HepG2 (cell line): ENCODE data around the gene KRTCAP2. TPM values are rescaled to one million over a fixed set of nuclear protein-coding genes. Genes with fewer than 3 reads are reported as not detected.
A peak's percentile ranks its signal among the peaks of the same experiment; 100 is the strongest.

ENCODE experiments used
- AGO2 ChIP-seq: fragments of 200-400 bp; formaldehyde crosslinking; optimal IDR thresholded peaks from 2 replicates; pipeline ENCODE3; 2017; ENCODE audit warnings: mild to moderate bottlenecking, low read depth, low read length, moderate library complexity
- CEBPB ChIP-seq: IDR thresholded peaks from 2 replicates; pipeline ENCODE4 v1.6.1; 2011; ENCODE audit warnings: low read depth, low read length, improper control_type of control experiment, borderline replicate concordance
- E2F1 ChIP-seq: sonication (generic); formaldehyde crosslinking; IDR thresholded peaks from 2 replicates; pipeline ENCODE4 v1.5.0; 2020; ENCODE audit warnings: missing genetic modification reagents
- EED ChIP-seq: sonication (generic); formaldehyde crosslinking; IDR thresholded peaks from 2 replicates; pipeline ENCODE4 v1.5.0; 2020; ENCODE audit warnings: mild to moderate bottlenecking, missing genetic modification reagents
- ETV5 ChIP-seq: IDR thresholded peaks from 2 replicates; pipeline ENCODE4 v1.6.1; 2018; ENCODE audit warnings: missing biosample characterization, missing genetic modification reagents, inconsistent platforms, borderline replicate concordance
- FUBP1 ChIP-seq: sonication (generic); formaldehyde crosslinking; IDR thresholded peaks from 2 replicates; pipeline ENCODE4 v1.5.1; 2020; ENCODE audit warnings: missing genetic modification reagents, mild to moderate bottlenecking, borderline replicate concordance
- GMEB2 ChIP-seq: IDR thresholded peaks from 2 replicates; pipeline ENCODE4 v1.6.1; 2016; ENCODE audit warnings: missing biosample characterization, missing genetic modification reagents, low read depth
- KLF6 ChIP-seq: IDR thresholded peaks from 2 replicates; pipeline ENCODE4 v1.8.0; 2016; ENCODE audit warnings: missing biosample characterization, missing genetic modification reagents
- MEF2D ChIP-seq: sonication (generic); formaldehyde crosslinking; IDR thresholded peaks from 2 replicates; pipeline ENCODE4 v1.5.1; 2020; ENCODE audit warnings: mild to moderate bottlenecking, missing genetic modification reagents
- ONECUT2 ChIP-seq: sonication (generic); formaldehyde crosslinking; IDR thresholded peaks from 2 replicates; pipeline ENCODE4 v1.4.0; 2020; ENCODE audit warnings: missing genetic modification reagents
- PHF8 ChIP-seq: sonication (generic); formaldehyde crosslinking; IDR thresholded peaks from 2 replicates; pipeline ENCODE4 v1.5.0; 2020; ENCODE audit warnings: missing genetic modification reagents
- RNF2 ChIP-seq: fragments of 450-650 bp; conservative IDR thresholded peaks from 2 replicates; pipeline ENCODE4 v1.6.1; 2016; ENCODE audit warnings: low read depth
- SALL2 ChIP-seq: sonication (generic); formaldehyde crosslinking; IDR thresholded peaks from 2 replicates; pipeline ENCODE4 v1.8.1; 2023; ENCODE audit warnings: mild to moderate bottlenecking, missing genetic modification reagents, inconsistent platforms
- TCF12 ChIP-seq, 2 experiments: fragments of 450-650 bp in 1 of 2; sonication (generic) in 1 of 2; formaldehyde crosslinking in 1 of 2; IDR thresholded peaks; 2 replicates each; pipeline versions ENCODE4 v1.6.1 to v1.8.0; 2017 to 2022; ENCODE audit warnings: antibody characterized with exemption in 1 of 2, mild to moderate bottlenecking in 1 of 2, missing genetic modification reagents in 1 of 2, moderate library complexity in 1 of 2
- TRIM24 ChIP-seq: sonication (generic); formaldehyde crosslinking; IDR thresholded peaks from 2 replicates; pipeline ENCODE4 v1.8.0; 2022; ENCODE audit warnings: mild to moderate bottlenecking, missing genetic modification reagents
- ZNF563 ChIP-seq: sonication (generic); formaldehyde crosslinking; IDR thresholded peaks from 2 replicates; pipeline ENCODE4 v1.8.0; 2022; ENCODE audit warnings: mild to moderate bottlenecking, moderate library complexity, missing genetic modification reagents
- ZNF619 ChIP-seq: sonication (generic); formaldehyde crosslinking; IDR thresholded peaks from 2 replicates; pipeline ENCODE4 v1.4.0; 2020; ENCODE audit warnings: mild to moderate bottlenecking, missing genetic modification reagents
- ZNF878 ChIP-seq: sonication (generic); formaldehyde crosslinking; IDR thresholded peaks from 2 replicates; pipeline ENCODE4 v1.8.1; 2023; ENCODE audit warnings: mild to moderate bottlenecking, missing genetic modification reagents, moderate library complexity
- polyA plus RNA-seq, 8 experiments: library from polyadenylated mRNA; depleted of rRNA in 3 of 8; stranded (reverse) in 7 of 8; unstranded in 1 of 8; fragments of >200 nt; fragmentation: Illumina TruSeq in 4 of 8; extraction: Trizol in 4 of 8; gene quantifications; 2 replicates each; pipeline versions ENCODE4 v1.2.1 to v1.2.3, GENCODE V29; 2011 to 2016; ENCODE audit warnings: low read depth in 4 of 8, missing spikeins in 1 of 8, mixed read lengths in 1 of 8; ENCODE audit not compliant: insufficient read depth in 1 of 8
- total RNA-seq, 5 experiments: library from RNA; depleted of rRNA; stranded (reverse); fragments of >200 nt; fragmentation: Illumina TruSeq; extraction: Trizol; gene quantifications; 2 replicates each; pipeline ENCODE4 v1.2.3, GENCODE V29; 2016; ENCODE audit warnings: low read depth in 1 of 5
- TF ChIP-seq, protein P1 (sequence below): sonication (generic); formaldehyde crosslinking; IDR thresholded peaks from 2 replicates; pipeline ENCODE4 v1.9.0; 2021; ENCODE audit warnings: missing genetic modification reagents, mild to moderate bottlenecking, borderline replicate concordance
- TF ChIP-seq, protein P2 (sequence below): sonication (generic); formaldehyde crosslinking; IDR thresholded peaks from 2 replicates; pipeline ENCODE4 v1.5.0; 2020; ENCODE audit warnings: mild to moderate bottlenecking, missing genetic modification reagents

Gene KRTCAP2
- total and polyA plus RNA-seq, 2 of the 13 experiments (the other 11 are each of a cell fraction or from before 2014, with no cell fraction given) = 77.3 to 79.4 TPM

GRCh38 chr1:155125946-155126555 lies 47.1 kb downstream of the KRTCAP2 start (continued):
- TF ChIP-seq KLF6 (CRISPR knock-in tag) (peak; percentile 70), ZNF563 (CRISPR knock-in tag) (peak; percentile 89; the same call in 1 of the 2 replicates), ETV5 (CRISPR knock-in tag) (peak; percentile 85; the same call in 1 of the 2 replicates), TRIM24 (no peak), MEF2D (CRISPR knock-in tag) (peak; percentile 94), RNF2 (peak; percentile 92), ZNF619 (CRISPR knock-in tag) (peak; percentile 83; the same call in 1 of the 2 replicates), GMEB2 (CRISPR knock-in tag) (peak; percentile 48), ONECUT2 (CRISPR knock-in tag) (0 out of 2 replicates have a peak, but pooled peaks have one; percentile 7), PHF8 (CRISPR knock-in tag) (peak; percentile 76), TCF12 (IDR thresholded peaks at IDR 0.05) (no peak), TCF12 (CRISPR knock-in tag; IDR thresholded peaks at IDR 0.05) (peak; percentile 99), AGO2 (peak; percentile 98), ZNF878 (CRISPR knock-in tag) (peak; percentile 98), FUBP1 (CRISPR knock-in tag) (no peak), SALL2 (no peak; the same call in 1 of the 2 replicates), CEBPB (no peak), EED (CRISPR knock-in tag) (peak; percentile 97), E2F1 (CRISPR knock-in tag) (peak; percentile 44)
- TF ChIP-seq, protein P1, sequence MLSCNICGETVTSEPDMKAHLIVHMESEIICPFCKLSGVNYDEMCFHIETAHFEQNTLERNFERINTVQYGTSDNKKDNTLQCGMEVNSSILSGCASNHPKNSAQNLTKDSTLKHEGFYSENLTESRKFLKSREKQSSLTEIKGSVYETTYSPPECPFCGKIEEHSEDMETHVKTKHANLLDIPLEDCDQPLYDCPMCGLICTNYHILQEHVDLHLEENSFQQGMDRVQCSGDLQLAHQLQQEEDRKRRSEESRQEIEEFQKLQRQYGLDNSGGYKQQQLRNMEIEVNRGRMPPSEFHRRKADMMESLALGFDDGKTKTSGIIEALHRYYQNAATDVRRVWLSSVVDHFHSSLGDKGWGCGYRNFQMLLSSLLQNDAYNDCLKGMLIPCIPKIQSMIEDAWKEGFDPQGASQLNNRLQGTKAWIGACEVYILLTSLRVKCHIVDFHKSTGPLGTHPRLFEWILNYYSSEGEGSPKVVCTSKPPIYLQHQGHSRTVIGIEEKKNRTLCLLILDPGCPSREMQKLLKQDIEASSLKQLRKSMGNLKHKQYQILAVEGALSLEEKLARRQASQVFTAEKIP = no peak
- TF ChIP-seq, protein P2, sequence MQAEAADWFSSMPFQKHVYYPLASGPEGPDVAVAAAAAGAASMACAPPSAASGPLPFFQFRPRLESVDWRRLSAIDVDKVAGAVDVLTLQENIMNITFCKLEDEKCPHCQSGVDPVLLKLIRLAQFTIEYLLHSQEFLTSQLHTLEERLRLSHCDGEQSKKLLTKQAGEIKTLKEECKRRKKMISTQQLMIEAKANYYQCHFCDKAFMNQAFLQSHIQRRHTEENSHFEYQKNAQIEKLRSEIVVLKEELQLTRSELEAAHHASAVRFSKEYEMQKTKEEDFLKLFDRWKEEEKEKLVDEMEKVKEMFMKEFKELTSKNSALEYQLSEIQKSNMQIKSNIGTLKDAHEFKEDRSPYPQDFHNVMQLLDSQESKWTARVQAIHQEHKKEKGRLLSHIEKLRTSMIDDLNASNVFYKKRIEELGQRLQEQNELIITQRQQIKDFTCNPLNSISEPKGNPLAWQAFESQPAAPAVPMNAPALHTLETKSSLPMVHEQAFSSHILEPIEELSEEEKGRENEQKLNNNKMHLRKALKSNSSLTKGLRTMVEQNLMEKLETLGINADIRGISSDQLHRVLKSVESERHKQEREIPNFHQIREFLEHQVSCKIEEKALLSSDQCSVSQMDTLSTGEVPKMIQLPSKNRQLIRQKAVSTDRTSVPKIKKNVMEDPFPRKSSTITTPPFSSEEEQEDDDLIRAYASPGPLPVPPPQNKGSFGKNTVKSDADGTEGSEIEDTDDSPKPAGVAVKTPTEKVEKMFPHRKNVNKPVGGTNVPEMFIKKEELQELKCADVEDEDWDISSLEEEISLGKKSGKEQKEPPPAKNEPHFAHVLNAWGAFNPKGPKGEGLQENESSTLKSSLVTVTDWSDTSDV (CRISPR knock-in tag) = no peak; the same call in 1 of the 2 replicates
